ENCODE measurements around the gene ASCL2. TPM values are rescaled to one million over a fixed set of nuclear protein-coding genes. Genes with fewer than 3 reads are reported as not detected.

The ASCL2 gene
- total and polyA plus RNA-seq, 12 donors: 0.15 to 2.7 (median 0.25) TPM; not detected in 4

DNA sequence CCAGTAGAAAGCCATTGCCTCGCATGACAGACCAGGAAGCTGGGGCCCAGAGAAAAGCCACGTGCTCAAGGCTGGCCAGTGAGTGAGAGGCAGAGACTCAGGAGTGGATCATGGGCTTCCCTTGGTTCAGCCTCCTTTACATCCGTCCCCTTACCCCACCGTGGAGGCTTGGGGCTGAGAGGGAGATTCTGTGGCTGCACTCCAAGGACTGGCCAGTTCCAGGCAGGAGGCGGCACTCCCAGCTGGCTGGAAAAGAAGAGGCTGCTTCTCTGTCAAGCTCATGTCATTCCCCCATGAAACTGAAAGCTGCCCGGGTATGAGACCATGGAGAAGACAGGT is 6.6 kb upstream of the ASCL2 start:
- no peaks in the 10 kb centered on the region for H3K4me1 ChIP-seq
- WGBS, 2 donors: 55 to 62% methylated on average over 6 of the region's 6 CpGs
- no peaks in the 10 kb centered on the region for H3K36me3 ChIP-seq
- no peak for ATAC-seq
- peaks cover 4 to 33% (median 25%) of the 10 kb centered on the region in 7 donors for H3K27me3 ChIP-seq
- intact Hi-C loops (cut with DNase I): no loop called here
- peak in 1 of 2 donors; percentile 1 for DNase-seq
- peaks cover 0 to 31% (median 11%) of the 10 kb centered on the region in 11 donors for H3K9me3 ChIP-seq
- no peak overlapping the region for H3K4me3 ChIP-seq
- H3K27ac ChIP-seq: no peak overlapping the region
- TF ChIP-seq, protein P1, sequence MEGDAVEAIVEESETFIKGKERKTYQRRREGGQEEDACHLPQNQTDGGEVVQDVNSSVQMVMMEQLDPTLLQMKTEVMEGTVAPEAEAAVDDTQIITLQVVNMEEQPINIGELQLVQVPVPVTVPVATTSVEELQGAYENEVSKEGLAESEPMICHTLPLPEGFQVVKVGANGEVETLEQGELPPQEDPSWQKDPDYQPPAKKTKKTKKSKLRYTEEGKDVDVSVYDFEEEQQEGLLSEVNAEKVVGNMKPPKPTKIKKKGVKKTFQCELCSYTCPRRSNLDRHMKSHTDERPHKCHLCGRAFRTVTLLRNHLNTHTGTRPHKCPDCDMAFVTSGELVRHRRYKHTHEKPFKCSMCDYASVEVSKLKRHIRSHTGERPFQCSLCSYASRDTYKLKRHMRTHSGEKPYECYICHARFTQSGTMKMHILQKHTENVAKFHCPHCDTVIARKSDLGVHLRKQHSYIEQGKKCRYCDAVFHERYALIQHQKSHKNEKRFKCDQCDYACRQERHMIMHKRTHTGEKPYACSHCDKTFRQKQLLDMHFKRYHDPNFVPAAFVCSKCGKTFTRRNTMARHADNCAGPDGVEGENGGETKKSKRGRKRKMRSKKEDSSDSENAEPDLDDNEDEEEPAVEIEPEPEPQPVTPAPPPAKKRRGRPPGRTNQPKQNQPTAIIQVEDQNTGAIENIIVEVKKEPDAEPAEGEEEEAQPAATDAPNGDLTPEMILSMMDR (IDR thresholded peaks at IDR 0.05): no peak

DNA sequence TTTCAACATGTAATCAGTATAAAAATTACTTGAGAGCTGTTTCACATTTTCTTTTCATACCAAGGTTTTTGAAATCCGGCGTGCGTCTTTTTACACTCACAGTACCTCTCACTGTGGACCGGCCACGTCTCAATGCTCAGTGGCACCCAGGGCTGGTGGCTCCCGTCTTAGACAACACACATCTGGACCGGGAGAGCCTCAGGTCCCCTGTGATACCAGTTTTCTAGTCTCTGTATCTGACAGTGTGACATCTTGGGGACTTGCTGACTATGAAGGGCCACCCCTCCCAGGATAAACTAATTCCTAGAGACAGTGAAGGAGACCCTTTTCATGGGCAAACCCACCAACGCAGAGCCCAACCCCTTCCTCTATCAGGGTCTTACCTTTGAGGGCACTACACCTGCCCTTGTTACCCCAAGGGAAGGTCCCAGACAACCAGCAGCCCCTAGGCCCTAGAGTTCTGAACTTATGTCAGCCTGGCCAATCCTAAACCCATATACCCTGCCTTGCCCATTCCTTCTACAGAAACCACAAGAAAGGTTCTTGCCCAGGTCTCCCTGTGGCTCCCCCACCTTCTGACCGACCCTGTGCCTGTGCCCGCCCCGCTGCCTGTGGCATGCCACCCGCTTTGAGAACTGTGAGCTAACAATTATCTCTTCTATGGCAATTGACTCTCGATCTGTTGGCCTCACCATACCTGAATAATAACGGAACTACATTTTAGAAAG is 6.1 kb upstream of the ASCL2 start:
- no peak overlapping the region for H3K4me3 ChIP-seq
- no peaks in the 10 kb centered on the region for H3K36me3 ChIP-seq
- no peak for ATAC-seq
- TF ChIP-seq, protein P1 (IDR thresholded peaks at IDR 0.05): no peak
- WGBS, 2 donors: 91 to 92% methylated on average over 14 of the region's 14 CpGs
- intact Hi-C loops (cut with DNase I): no loop called here
- H3K4me1 ChIP-seq: no peaks in the 10 kb centered on the region
- peak in 1 of 2 donors; percentile 0 for DNase-seq
- H3K27ac ChIP-seq: no peak overlapping the region
- H3K9me3 ChIP-seq: peaks cover 0 to 25% (median 11%) of the 10 kb centered on the region in 11 donors
- H3K27me3 ChIP-seq: peaks cover 7 to 38% (median 31%) of the 10 kb centered on the region in 7 donors

DNA sequence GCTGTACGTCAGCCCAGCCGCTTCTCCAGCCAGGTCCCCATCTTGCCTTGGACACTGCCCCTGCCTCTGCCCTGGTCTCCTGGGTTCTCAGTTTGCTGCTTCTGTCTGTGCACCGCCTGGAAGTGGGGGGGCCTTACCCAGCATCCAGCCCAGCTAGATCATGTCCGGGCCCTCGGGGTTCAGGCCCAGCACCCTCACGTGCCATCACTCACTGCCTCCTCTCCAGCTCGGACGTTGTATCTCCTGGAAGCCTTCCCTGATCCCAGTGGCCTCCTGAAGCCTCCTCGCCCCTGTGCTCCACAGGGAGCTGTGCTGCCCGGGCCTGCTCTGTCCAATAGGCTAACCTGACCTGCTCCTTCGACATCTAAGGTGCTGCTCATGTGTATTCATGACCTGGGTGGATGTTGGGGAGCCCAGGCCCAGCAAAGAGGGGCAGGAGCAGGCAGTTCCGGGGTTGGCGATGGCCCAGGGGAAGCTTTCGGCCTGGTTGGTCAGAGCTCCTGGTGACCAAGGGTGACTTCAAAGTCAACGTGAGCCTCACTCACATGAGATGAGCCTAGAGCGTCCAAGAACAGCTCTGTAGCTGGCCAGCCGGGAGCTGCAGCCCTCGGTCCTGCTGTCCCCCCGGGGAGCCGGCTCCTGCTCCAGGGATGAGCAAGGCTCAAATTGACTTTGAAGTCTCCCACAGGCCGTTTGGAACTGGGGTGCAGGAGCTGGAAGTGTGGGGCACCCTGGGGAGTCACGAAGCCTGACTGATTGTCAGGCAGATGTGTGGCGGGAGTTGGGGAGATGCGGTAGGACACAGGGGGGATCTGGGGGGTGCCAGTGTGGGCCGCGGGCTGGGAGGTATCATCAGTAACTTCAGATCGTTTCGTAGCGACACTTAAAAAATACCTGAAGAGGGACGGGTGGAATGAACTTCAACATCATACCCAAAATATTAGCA is 5.2 kb upstream of the ASCL2 start:
- TF ChIP-seq, protein P1 (IDR thresholded peaks at IDR 0.05): no peak
- Histone ChIP-seq H3K4me1 (peaks cover 2 to 7% (median 5%) of the 10 kb centered on the region in 9 donors), H3K27me3 (peaks cover 15 to 47% (median 36%) of the 10 kb centered on the region in 7 donors), H3K9me3 (peaks cover 0 to 17% (median 11%) of the 10 kb centered on the region in 11 donors), H3K27ac (no peak overlapping the region), H3K36me3 (no peaks in the 10 kb centered on the region), H3K4me3 (no peak overlapping the region)
- intact Hi-C loops (cut with DNase I): no loop called here
- peak in 1 of 2 donors; percentile 2 for DNase-seq
- no peak for ATAC-seq
- WGBS, 2 donors: 88 to 89% methylated on average over 30 of the region's 30 CpGs

DNA sequence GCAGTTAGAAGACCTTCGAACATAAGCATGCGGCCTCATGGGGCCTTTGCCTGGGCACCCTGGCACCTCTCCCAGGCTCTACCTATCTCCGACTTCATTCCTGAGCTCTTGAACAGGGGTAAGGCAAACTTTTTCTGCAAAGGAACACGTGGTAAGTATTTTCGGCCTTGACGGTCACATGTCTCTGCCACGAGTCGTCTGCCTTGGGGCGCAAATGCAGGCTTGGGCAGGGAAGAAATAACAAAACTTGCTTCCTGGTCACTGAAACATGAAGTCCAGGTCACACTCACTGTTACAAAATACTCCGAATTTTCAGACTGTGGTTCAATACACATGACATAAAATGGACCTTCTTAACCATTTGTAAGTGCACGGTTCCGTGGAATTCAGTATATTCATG is 3.4 kb upstream of the ASCL2 start:
- peaks cover 3 to 24% (median 19%) of the 10 kb centered on the region in 9 donors for H3K4me1 ChIP-seq
- TF ChIP-seq, protein P1 (IDR thresholded peaks at IDR 0.05): no peak
- no peak overlapping the region for H3K27ac ChIP-seq
- no peaks in the 10 kb centered on the region for H3K9me3 ChIP-seq
- peaks cover 27 to 65% (median 55%) of the 10 kb centered on the region in 7 donors for H3K27me3 ChIP-seq
- intact Hi-C loops (cut with DNase I): no loop called here
- no peak overlapping the region for H3K4me3 ChIP-seq
- H3K36me3 ChIP-seq: no peaks in the 10 kb centered on the region
- peak in 1 of 2 donors; percentile 1 for DNase-seq
- ATAC-seq: no peak
- 73 to 75% methylated on average over 12 of the region's 12 CpGs for WGBS, 2 donors
